PC-3 (cell line): ENCODE results near the gene MGMT. TPM values are rescaled to one million over a fixed set of nuclear protein-coding genes. Genes with fewer than 3 reads are reported as not detected.

Experiments
- ATAC-seq: fragments of 200-7000 bp; cut with Tn5 transposase; 2 replicates; pipeline ENCODE4 v1.9.1; 2020; ENCODE audit warnings: mild to moderate bottlenecking, moderate library complexity
- BruUV-seq: library from RNA; stranded (reverse); fragments of 400-500 nt; replicated peaks from 2 replicates; lab custom pipeline; 2021; lab: Mats Ljungman, UMichigan
- CTCF ChIA-PET: fragments of 300-600 bp; sonication (Branson Sonifier 250); formaldehyde crosslinking; loops from one replicate; lab custom pipeline; 2022; ENCODE audit warnings: antibody characterized with exemption; lab: Charles Lee
- POLR2A ChIA-PET: fragments of 300-600 bp; sonication (Branson Sonifier 250); formaldehyde crosslinking; loops from one replicate; lab custom pipeline; 2022; ENCODE audit warnings: antibody characterized with exemption; ENCODE audit not compliant: unreplicated experiment; lab: Charles Lee
- DNase-seq: peaks from one replicate; pipeline ENCODE4 v3.0.0-alpha.2; 2015
- H2AFZ ChIP-seq: fragments of 300-600 bp; sonication (generic); 2 replicates; pipeline ENCODE4 v1.6.0; 2016; ENCODE audit warnings: antibody characterized with exemption, low read length
- H3F3A ChIP-seq: fragments of 300-600 bp; sonication (generic); one replicate; pipeline ENCODE4 v1.6.0; 2017; ENCODE audit warnings: antibody characterized with exemption, low read length, control low read depth, mild to moderate bottlenecking; ENCODE audit not compliant: unreplicated experiment
- H3K27ac ChIP-seq: fragments of 300-600 bp; sonication (generic); 2 replicates; pipeline ENCODE4 v1.5.1; 2016; ENCODE audit warnings: mild to moderate bottlenecking, low read length
- H3K27me3 ChIP-seq: fragments of 300-600 bp; sonication (generic); 2 replicates; pipeline ENCODE4 v1.6.1; 2016; ENCODE audit warnings: low read length, mixed read lengths
- H3K36me3 ChIP-seq: fragments of 300-600 bp; sonication (generic); 2 replicates; pipeline ENCODE4 v1.6.1; 2016; ENCODE audit warnings: low read depth, mixed run types, low read length, mixed read lengths
- H3K4me1 ChIP-seq: fragments of 300-600 bp; sonication (generic); 2 replicates; pipeline ENCODE4 v1.5.1; 2016; ENCODE audit warnings: low read length; ENCODE audit not compliant: insufficient read depth
- H3K4me2 ChIP-seq: fragments of 300-600 bp; sonication (generic); 2 replicates; pipeline ENCODE4 v1.6.0; 2016; ENCODE audit warnings: low read length
- H3K4me3 ChIP-seq: fragments of 300-600 bp; sonication (generic); 2 replicates; pipeline ENCODE4 v1.5.1; 2016; ENCODE audit warnings: mild to moderate bottlenecking, low read length, mixed read lengths
- H3K79me2 ChIP-seq: fragments of 300-600 bp; sonication (generic); 2 replicates; pipeline ENCODE4 v1.6.1; 2017; ENCODE audit warnings: low read length, mixed read lengths
- H3K9ac ChIP-seq: fragments of 300-600 bp; sonication (generic); 2 replicates; pipeline ENCODE4 v1.6.0; 2016; ENCODE audit warnings: mild to moderate bottlenecking, low read length
- H3K9me2 ChIP-seq: fragments of 300-600 bp; sonication (generic); replicated peaks from 2 replicates; pipeline ENCODE4 v1.6.1; 2016; ENCODE audit warnings: mixed run types, low read length, mixed read lengths
- H3K9me3 ChIP-seq: fragments of 300-600 bp; sonication (generic); 2 replicates; pipeline ENCODE4 v1.6.1; 2016; ENCODE audit warnings: low read length, mixed read lengths
- H4K20me1 ChIP-seq: fragments of 300-600 bp; sonication (generic); 2 replicates; pipeline ENCODE4 v1.6.1; 2016; ENCODE audit warnings: low read length, mixed read lengths
- CTCF ChIP-seq: fragments of 300-600 bp; sonication (generic); conservative IDR thresholded peaks from 2 replicates; pipeline ENCODE4 v1.5.1; 2017; ENCODE audit warnings: antibody characterized with exemption, low read depth, mild to moderate bottlenecking, low read length
- EZH2 ChIP-seq: fragments of 300-600 bp; sonication (generic); IDR thresholded peaks from one replicate; pipeline ENCODE4 v1.6.1; 2017; ENCODE audit warnings: antibody characterized with exemption, mild to moderate bottlenecking, low read length; ENCODE audit not compliant: unreplicated experiment
- EZH2phosphoT487 ChIP-seq: fragments of 300-600 bp; sonication (generic); IDR thresholded peaks from 2 replicates; pipeline ENCODE4 v1.6.1; 2018; ENCODE audit warnings: mild to moderate bottlenecking, antibody characterized with exemption, low read length, borderline replicate concordance
- intact Hi-C: fragments of 100-400 bp; cut with micrococcal nuclease; formaldehyde crosslinking; loops from 2 replicates; pipeline ENCODE4 v1.9.0; 2023
- total RNA-seq: library from RNA; depleted of rRNA; stranded (reverse); fragments of >200 nt; gene quantifications from 2 replicates; pipeline ENCODE4 v1.2.3, GENCODE V29; 2014

MGMT gene
- total RNA-seq, 1 experiment from 2014 or later: 19.8 TPM

- no peak overlapping the region for H2AFZ ChIP-seq
- no peak overlapping the region for H3K4me2 ChIP-seq
- no peaks in the 10 kb centered on the region for H3K9me2 ChIP-seq
- H4K20me1 ChIP-seq: no peaks in the 10 kb centered on the region
- no peaks in the 10 kb centered on the region for H3F3A ChIP-seq
- no peaks in the 10 kb centered on the region for H3K4me1 ChIP-seq
- CTCF ChIA-PET: no interaction called here
- H3K9ac ChIP-seq: no peak overlapping the region
- TF ChIP-seq EZH2 (no peak), EZH2phosphoT487 (no peak), CTCF (no peak)
- intact Hi-C loops: no loop called here
- H3K27me3 ChIP-seq: no peaks in the 10 kb centered on the region
- H3K9me3 ChIP-seq: no peaks in the 10 kb centered on the region
- no peaks in the 10 kb centered on the region for H3K36me3 ChIP-seq
- H3K27ac ChIP-seq: no peak overlapping the region
- H3K79me2 ChIP-seq: no peaks in the 10 kb centered on the region
- POLR2A ChIA-PET: no interaction called here
- no peak for DNase-seq
- ATAC-seq: no peak
- H3K4me3 ChIP-seq: no peak overlapping the region
- no TSS peak for BruUV-seq
These were observed 325.8 kb downstream of the MGMT start for GRCh38 chr10:129792864-129793263.

DNA sequence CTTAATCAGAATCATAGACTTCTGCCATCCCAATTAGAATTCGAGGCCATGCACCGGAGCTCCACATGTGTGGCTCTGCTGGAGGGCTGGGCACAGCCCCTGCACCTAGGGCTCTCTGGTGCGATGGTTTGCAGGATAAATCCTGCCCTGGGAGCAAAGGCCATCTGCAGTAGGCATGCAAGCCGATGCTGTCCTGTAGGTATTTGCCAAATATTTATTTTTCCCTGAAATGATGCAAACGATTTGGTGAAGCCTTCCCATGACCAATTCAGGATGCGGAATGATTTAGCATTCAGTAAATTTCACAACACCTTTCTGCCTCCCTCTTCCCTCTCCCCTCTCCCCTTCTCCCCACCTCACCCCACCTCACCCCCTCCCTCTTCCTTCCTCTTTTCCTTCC lies 326.4 kb downstream of the MGMT start:
- POLR2A ChIA-PET: no interaction called here
- no peak for ATAC-seq
- Histone ChIP-seq H3K27ac (no peak overlapping the region), H2AFZ (no peak overlapping the region), H3K9me2 (no peaks in the 10 kb centered on the region), H3K27me3 (no peaks in the 10 kb centered on the region), H3K79me2 (no peaks in the 10 kb centered on the region), H3K4me1 (no peaks in the 10 kb centered on the region), H3K4me2 (no peak overlapping the region), H3K9me3 (no peaks in the 10 kb centered on the region), H3K36me3 (no peaks in the 10 kb centered on the region), H4K20me1 (no peaks in the 10 kb centered on the region), H3K9ac (no peak overlapping the region), H3K4me3 (no peak overlapping the region), H3F3A (no peaks in the 10 kb centered on the region)
- BruUV-seq: no TSS peak
- DNase-seq: no peak
- TF ChIP-seq EZH2phosphoT487 (no peak), CTCF (no peak), EZH2 (no peak)
- intact Hi-C loops: no loop called here
- CTCF ChIA-PET: no interaction called here

GRCh38 chr10:129793996-129794395 lies 327.0 kb downstream of the MGMT start:
- ChIA-PET CTCF (no interaction called here), POLR2A (no interaction called here)
- H3K9me2 ChIP-seq: no peaks in the 10 kb centered on the region
- no peak overlapping the region for H2AFZ ChIP-seq
- H3K4me2 ChIP-seq: no peak overlapping the region
- no peak for TF ChIP-seq CTCF
- TF ChIP-seq EZH2: no peak
- TF ChIP-seq EZH2phosphoT487: no peak
- no TSS peak for BruUV-seq
- H3K27ac ChIP-seq: no peak overlapping the region
- no peaks in the 10 kb centered on the region for H3K79me2 ChIP-seq
- H3F3A ChIP-seq: no peaks in the 10 kb centered on the region
- H3K4me1 ChIP-seq: no peaks in the 10 kb centered on the region
- intact Hi-C loops: no loop called here
- no peaks in the 10 kb centered on the region for H4K20me1 ChIP-seq
- DNase-seq (no peak), ATAC-seq (no peak)
- no peaks in the 10 kb centered on the region for H3K36me3 ChIP-seq
- no peak overlapping the region for H3K9ac ChIP-seq
- H3K4me3 ChIP-seq: no peak overlapping the region
- no peaks in the 10 kb centered on the region for H3K9me3 ChIP-seq
- no peaks in the 10 kb centered on the region for H3K27me3 ChIP-seq
